ENCODE measurements around the gene HERC3. TPM values are rescaled to one million over a fixed set of nuclear protein-coding genes. Genes with fewer than 3 reads are reported as not detected.

The HERC3 gene
- total and polyA plus RNA-seq, 2 of the 13 experiments (the other 11 are each of a cell fraction or from before 2014, with no cell fraction given): 3.8 to 6.2 TPM

DNA sequence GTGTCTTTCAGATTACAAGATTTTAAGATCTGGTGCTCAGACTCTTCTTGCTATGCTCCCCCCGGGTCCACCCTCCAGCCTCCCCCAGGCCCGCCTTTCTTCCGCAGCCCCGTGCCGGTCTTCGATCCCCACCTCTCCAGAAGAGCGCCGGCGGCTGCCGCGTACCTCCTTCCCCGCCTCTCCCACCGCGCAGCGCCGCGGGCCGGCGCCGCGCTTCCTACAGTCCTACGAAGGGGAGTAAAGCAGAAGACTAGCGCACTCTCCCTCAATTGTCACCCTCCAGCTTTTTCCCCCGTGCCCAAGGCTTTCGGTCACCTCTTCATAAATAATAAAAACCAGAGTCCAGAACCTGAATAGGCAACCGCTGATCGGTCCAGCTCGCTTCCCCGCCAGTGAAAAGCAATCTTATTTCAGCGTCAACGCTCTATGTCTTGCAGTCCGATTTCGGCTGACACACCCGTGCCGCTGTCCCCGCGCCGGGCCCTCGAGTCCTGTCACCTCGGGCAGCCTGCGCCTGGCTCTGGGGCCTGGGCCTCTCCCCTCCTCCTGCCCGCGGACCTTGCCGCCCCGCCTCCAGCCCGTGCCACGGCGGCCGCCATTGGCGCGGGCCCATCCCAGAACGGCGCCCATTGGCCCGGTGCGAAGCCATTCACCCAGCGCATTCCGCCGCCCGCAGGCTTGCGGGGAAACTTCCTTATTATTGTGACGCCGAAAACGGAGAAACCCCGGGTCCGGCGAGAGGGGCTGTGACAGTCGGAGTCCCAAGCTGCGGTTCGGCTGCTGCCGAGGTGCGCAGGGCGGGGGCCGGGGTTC lies at the start of gene HERC3 (continued):
- TF ChIP-seq EZH2 (conservative IDR thresholded peaks at IDR 0.05; ENCODE audit: low read depth, low read length) (no peak), ZNF296 (CRISPR knock-in tag; conservative IDR thresholded peaks at IDR 0.05) (no peak), ZNF530 (CRISPR knock-in tag; IDR thresholded peaks at IDR 0.05; ENCODE audit: low read depth) (no peak), ZFP90 (CRISPR knock-in tag; IDR thresholded peaks at IDR 0.05; ENCODE audit: borderline replicate concordance) (0 out of 2 replicates have a peak, but pooled peaks have one; percentile 35), KIAA2018 (CRISPR knock-in tag; IDR thresholded peaks at IDR 0.05; ENCODE audit: borderline replicate concordance) (no peak), PTBP1 (IDR thresholded peaks at IDR 0.05; ENCODE audit: low read depth, low read length, poor library complexity, severe bottlenecking) (no peak), ZNF333 (CRISPR knock-in tag; IDR thresholded peaks at IDR 0.05; ENCODE audit: borderline replicate concordance) (no peak), ETV5 (CRISPR knock-in tag; IDR thresholded peaks at IDR 0.05; ENCODE audit: borderline replicate concordance) (peak; percentile 24; the same call in 1 of the 2 replicates), THAP11 (CRISPR knock-in tag; IDR thresholded peaks at IDR 0.05) (peak; percentile 55), ZNF7 (CRISPR knock-in tag; IDR thresholded peaks at IDR 0.05) (no peak), AFF4 (CRISPR knock-in tag; IDR thresholded peaks at IDR 0.05) (no peak), RFX1 (IDR thresholded peaks at IDR 0.05) (no peak), RXRA (CRISPR knock-in tag; IDR thresholded peaks at IDR 0.05) (no peak), RFX5 (IDR thresholded peaks at IDR 0.05; ENCODE audit: low read depth, low read length) (no peak)
- TF ChIP-seq, protein P1, sequence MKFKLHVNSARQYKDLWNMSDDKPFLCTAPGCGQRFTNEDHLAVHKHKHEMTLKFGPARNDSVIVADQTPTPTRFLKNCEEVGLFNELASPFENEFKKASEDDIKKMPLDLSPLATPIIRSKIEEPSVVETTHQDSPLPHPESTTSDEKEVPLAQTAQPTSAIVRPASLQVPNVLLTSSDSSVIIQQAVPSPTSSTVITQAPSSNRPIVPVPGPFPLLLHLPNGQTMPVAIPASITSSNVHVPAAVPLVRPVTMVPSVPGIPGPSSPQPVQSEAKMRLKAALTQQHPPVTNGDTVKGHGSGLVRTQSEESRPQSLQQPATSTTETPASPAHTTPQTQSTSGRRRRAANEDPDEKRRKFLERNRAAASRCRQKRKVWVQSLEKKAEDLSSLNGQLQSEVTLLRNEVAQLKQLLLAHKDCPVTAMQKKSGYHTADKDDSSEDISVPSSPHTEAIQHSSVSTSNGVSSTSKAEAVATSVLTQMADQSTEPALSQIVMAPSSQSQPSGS (CRISPR knock-in tag; IDR thresholded peaks at IDR 0.05): no peak
